HK-2 (cell line): ENCODE results near the gene SERPING1.
A peak's percentile ranks its signal among the peaks of the same experiment; 100 is the strongest.

Experiments used
- DNase-seq: peaks from one replicate; pipeline ENCODE4 v3.0.0-alpha.2; 2018; ENCODE audit not compliant: unreplicated experiment

SERPING1 gene

GRCh38 chr11:57638005-57638781, 40.7 kb downstream of the SERPING1 start:
- peak; percentile 65 for DNase-seq

GRCh38 chr11:57638811-57639320, 41.4 kb downstream of the SERPING1 start:
- DNase-seq, result no peak

GRCh38 chr11:57639321-57640067, 42.0 kb downstream of the SERPING1 start:
- DNase-seq, result peak; percentile 57

- DNase-seq, result no peak
These were observed 42.7 kb downstream of the SERPING1 start for GRCh38 chr11:57640068-57640800.

- no peak for DNase-seq
These were observed 43.7 kb downstream of the SERPING1 start for GRCh38 chr11:57641011-57641807.

- DNase-seq, result no peak
These were observed 46.3 kb downstream of the SERPING1 start for GRCh38 chr11:57643802-57644201.

- no peak for DNase-seq
These were observed 47.5 kb downstream of the SERPING1 start for GRCh38 chr11:57644748-57645688.

- DNase-seq, result no peak
These were observed 48.2 kb downstream of the SERPING1 start for GRCh38 chr11:57645689-57646085.

- no peak for DNase-seq
These were observed 48.8 kb downstream of the SERPING1 start for GRCh38 chr11:57646194-57646798.

- no peak for DNase-seq
These were observed 49.4 kb downstream of the SERPING1 start for GRCh38 chr11:57646799-57647303.

- DNase-seq, result no peak
These were observed 49.9 kb downstream of the SERPING1 start for GRCh38 chr11:57647372-57647771.

GRCh38 chr11:57647960-57648800, 50.7 kb downstream of the SERPING1 start:
- no peak for DNase-seq

- DNase-seq, result no peak
These were observed 51.6 kb downstream of the SERPING1 start for GRCh38 chr11:57648801-57649735.

- DNase-seq, result no peak
These were observed 52.6 kb downstream of the SERPING1 start, which contains the start of gene YPEL4 for GRCh38 chr11:57649826-57650738. TSS of gene YPEL4 (minus strand) at chr11:57649912. CDS start at chr11:57647107, 2,805 bp downstream.

- DNase-seq, result no peak
These were observed 53.2 kb downstream of the SERPING1 start for GRCh38 chr11:57650739-57651090.

- DNase-seq, result no peak
These were observed 53.9 kb downstream of the SERPING1 start for GRCh38 chr11:57651408-57651807.
